Smooth muscle cell of the umbilical artery (primary cell): Measurements from ENCODE around the gene SDR42E1. TPM values are rescaled to one million over a fixed set of nuclear protein-coding genes. Genes with fewer than 3 reads are reported as not detected.

Experiments
- total RNA-seq: library from RNA; depleted of rRNA; stranded (reverse); fragments of >200 nt; gene quantifications from 2 replicates; pipeline ENCODE4 v1.2.3, GENCODE V29; 2014

The SDR42E1 gene, protein sequence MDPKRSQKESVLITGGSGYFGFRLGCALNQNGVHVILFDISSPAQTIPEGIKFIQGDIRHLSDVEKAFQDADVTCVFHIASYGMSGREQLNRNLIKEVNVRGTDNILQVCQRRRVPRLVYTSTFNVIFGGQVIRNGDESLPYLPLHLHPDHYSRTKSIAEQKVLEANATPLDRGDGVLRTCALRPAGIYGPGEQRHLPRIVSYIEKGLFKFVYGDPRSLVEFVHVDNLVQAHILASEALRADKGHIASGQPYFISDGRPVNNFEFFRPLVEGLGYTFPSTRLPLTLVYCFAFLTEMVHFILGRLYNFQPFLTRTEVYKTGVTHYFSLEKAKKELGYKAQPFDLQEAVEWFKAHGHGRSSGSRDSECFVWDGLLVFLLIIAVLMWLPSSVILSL
- under 0.01 and 0.18 TPM in 2 replicates for total RNA-seq

DNA sequence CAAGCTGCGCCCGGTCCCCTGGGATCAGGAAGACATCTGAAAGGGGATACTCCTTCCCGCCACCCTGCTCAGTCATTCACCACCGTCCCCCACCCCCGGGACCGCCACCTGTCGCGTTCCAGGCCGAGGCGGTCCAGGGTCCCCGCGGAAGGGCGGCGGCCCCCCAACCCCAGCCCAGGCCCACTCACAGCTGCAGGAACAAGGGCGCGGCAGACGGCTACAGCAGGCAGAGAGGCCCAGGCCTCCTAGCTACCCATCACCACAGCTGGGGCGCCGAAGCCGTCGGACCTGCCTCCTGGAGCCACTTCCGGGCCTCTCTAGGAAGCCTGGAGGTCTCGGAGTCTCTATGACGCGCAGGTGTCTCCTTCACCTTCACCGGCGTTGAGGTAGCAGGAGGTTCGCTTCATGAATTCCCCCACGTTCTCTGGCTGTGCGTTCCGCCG is at the start of gene SDR42E1:
Gene SDR42E1 (minus strand): TSS at position 272 of the 443 bp plus-strand sequence. CDS start 10,612 bp downstream, outside the sequence.

DNA sequence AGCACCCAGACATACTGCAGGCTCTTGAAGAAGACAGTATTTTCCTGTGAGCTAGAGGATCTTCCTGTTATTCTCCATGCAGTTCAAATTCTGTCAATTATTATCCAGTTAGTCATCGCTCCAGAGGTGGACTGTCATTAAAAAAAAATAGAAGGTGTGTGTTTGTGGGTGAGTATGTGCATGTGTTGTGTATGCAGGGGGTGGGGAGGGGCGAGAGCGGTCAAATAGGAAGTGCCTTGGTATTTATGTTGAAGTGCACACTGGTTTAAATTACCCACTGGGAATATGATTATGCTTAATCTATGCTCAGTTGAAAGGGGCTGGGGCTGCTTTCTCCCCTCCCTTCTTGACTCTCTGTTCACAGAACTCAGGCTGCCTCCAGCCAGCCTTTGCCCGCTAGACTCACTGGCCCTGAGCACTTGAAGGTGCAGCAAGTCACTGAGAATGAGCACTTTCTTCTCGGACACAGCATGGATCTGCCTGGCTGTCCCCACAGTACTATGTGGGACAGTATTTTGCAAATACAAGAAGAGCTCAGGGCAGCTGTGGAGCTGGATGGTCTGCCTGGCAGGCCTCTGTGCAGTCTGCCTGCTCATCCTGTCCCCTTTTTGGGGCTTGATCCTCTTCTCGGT is 23.8 kb upstream of the SDR42E1 start, which contains the start of gene HSD17B2:
Gene HSD17B2 (plus strand): TSS at position 273 of the 632 bp plus-strand sequence. CDS start 172 bp downstream, at position 445.

Other genes with a start within 250 kb of the SDR42E1 start
- 0.30 and 1.8 TPM in 2 replicates for gene PLCG2, start 232.2 kb downstream of the SDR42E1 start, total RNA-seq
- gene HSD17B2, start 23.8 kb upstream of the SDR42E1 start, total RNA-seq, result 0.09 and 1.8 TPM in 2 replicates
- gene MPHOSPH6, start 158.8 kb upstream of the SDR42E1 start, total RNA-seq, result 42.5 and 53.8 TPM in 2 replicates